Measurements from ENCODE around the gene BMAL1. TPM values are rescaled to one million over a fixed set of nuclear protein-coding genes. Genes with fewer than 3 reads are reported as not detected.

BMAL1 gene
- total and polyA plus RNA-seq, 7 donors, result 10.8 to 41.5 (median 27.7) TPM

DNA sequence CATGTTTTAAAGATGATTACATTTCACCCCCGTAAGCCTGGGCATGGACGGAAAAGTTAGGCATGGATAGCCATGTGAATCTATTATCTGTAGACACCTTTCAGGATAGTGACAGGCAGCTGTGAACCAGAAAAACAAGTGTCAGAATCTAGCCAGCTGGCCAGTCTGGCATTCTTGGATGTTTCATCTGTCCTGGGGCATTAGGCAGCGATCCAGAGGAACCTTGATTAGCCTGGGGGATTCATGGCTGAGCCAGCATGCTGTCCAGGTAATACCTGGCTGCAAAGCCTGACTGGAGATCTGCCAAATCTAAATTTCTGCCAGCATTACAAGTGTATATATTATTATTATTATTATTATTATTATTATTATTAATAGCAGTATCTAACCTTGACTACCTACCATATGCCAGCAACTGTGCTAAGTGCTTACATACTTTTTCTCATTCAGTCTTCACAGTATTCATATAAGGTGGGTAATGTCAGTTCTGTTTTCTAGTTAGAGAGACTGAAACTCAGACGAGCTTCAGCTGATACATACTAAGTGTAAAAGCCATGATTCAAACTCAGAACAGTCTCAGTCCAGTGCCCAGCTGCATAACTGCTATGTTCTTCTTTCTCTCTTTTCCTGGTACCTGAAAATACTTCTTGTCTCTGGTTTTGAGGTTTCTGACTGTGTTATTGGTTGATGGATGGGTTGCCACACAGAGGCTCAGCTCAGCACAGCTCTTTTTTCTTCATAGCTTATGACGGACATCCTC lies 12.8 kb downstream of the BMAL1 start:
- Histone ChIP-seq H3K27me3 (no peaks in the 10 kb centered on the region), H3K9me3 (no peaks in the 10 kb centered on the region), H3K4me1 (peaks cover 0 to 23% (median 11%) of the 10 kb centered on the region in 4 donors), H3K36me3 (no peaks in the 10 kb centered on the region), H3K27ac (no peak overlapping the region), H3K4me3 (no peak overlapping the region)
- no peak for DNase-seq
- TF ChIP-seq POLR2A (IDR thresholded peaks at IDR 0.05), result no peak
- TF ChIP-seq POLR2AphosphoS5 (IDR thresholded peaks at IDR 0.05), result no peak
- TF ChIP-seq EP300 (IDR thresholded peaks at IDR 0.05), result no peak
- TF ChIP-seq, protein P1, sequence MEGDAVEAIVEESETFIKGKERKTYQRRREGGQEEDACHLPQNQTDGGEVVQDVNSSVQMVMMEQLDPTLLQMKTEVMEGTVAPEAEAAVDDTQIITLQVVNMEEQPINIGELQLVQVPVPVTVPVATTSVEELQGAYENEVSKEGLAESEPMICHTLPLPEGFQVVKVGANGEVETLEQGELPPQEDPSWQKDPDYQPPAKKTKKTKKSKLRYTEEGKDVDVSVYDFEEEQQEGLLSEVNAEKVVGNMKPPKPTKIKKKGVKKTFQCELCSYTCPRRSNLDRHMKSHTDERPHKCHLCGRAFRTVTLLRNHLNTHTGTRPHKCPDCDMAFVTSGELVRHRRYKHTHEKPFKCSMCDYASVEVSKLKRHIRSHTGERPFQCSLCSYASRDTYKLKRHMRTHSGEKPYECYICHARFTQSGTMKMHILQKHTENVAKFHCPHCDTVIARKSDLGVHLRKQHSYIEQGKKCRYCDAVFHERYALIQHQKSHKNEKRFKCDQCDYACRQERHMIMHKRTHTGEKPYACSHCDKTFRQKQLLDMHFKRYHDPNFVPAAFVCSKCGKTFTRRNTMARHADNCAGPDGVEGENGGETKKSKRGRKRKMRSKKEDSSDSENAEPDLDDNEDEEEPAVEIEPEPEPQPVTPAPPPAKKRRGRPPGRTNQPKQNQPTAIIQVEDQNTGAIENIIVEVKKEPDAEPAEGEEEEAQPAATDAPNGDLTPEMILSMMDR (IDR thresholded peaks at IDR 0.05), result no peak
- 77 to 88% methylated on average over 5 of the region's 5 CpGs for WGBS, 2 donors
- intact Hi-C loops (cut with DNase I), result no loop called here

GRCh38 chr11:13291361-13291760 lies 13.8 kb downstream of the BMAL1 start:
- H3K27ac ChIP-seq, result no peak overlapping the region
- intact Hi-C loops (cut with DNase I), result no loop called here
- WGBS, 2 donors, result 92 to 94% methylated on average over 3 of the region's 3 CpGs

DNA sequence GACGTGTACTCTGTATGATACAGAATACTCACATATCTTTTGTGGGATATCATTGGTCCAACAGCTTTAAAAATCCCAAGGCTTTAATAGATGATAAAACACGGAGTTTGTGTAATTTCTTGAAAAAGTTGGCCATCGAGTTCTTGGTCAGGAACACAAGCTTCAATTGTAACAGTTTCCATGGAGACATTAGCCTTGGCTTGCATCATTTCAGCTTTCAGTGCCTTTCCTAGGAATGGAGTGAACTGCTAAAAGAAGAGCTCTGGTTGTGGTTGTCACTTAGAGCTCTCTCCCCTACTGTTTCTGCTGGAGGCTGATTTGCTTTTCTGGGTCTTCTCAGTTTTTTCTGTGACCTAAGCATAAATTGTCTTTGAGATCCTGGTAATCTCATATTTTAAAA lies 14.2 kb downstream of the BMAL1 start:
- no peaks in the 10 kb centered on the region for H3K27me3 ChIP-seq
- H3K4me1 ChIP-seq, result peaks cover 0 to 22% (median 13%) of the 10 kb centered on the region in 4 donors
- no peak overlapping the region for H3K27ac ChIP-seq
- no peaks in the 10 kb centered on the region for H3K36me3 ChIP-seq
- no peak for DNase-seq
- intact Hi-C loops (cut with DNase I), result no loop called here
- TF ChIP-seq, protein P1 (IDR thresholded peaks at IDR 0.05), result no peak
- TF ChIP-seq POLR2A (IDR thresholded peaks at IDR 0.05), result no peak
- TF ChIP-seq POLR2AphosphoS5 (IDR thresholded peaks at IDR 0.05), result no peak
- TF ChIP-seq EP300 (IDR thresholded peaks at IDR 0.05), result no peak
- WGBS, 2 donors, result 73 to 84% methylated on average over 3 of the region's 3 CpGs
- H3K4me3 ChIP-seq, result no peak overlapping the region
- H3K9me3 ChIP-seq, result no peaks in the 10 kb centered on the region

More at GRCh38 chr11:13291361-13291760, 13.8 kb downstream of the BMAL1 start:
- TF ChIP-seq, protein P1 (IDR thresholded peaks at IDR 0.05), result no peak
- TF ChIP-seq POLR2A (IDR thresholded peaks at IDR 0.05) (no peak), POLR2AphosphoS5 (IDR thresholded peaks at IDR 0.05) (no peak), EP300 (IDR thresholded peaks at IDR 0.05) (no peak)
- DNase-seq, result no peak
- Histone ChIP-seq H3K9me3 (no peaks in the 10 kb centered on the region), H3K4me3 (no peak overlapping the region), H3K4me1 (peaks cover 0 to 23% (median 13%) of the 10 kb centered on the region in 4 donors), H3K27me3 (no peaks in the 10 kb centered on the region), H3K36me3 (no peaks in the 10 kb centered on the region)

GRCh38 chr11:13292970-13293369 lies 15.4 kb downstream of the BMAL1 start:
- peaks cover 0 to 30% (median 24%) of the 10 kb centered on the region in 4 donors for H3K4me1 ChIP-seq
- intact Hi-C loops (cut with DNase I), result no loop called here

More at GRCh38 chr11:13292970-13293369, 15.4 kb downstream of the BMAL1 start:
- Histone ChIP-seq H3K36me3 (no peaks in the 10 kb centered on the region), H3K27ac (no peak overlapping the region), H3K27me3 (no peaks in the 10 kb centered on the region), H3K4me3 (no peak overlapping the region), H3K9me3 (no peaks in the 10 kb centered on the region)
- TF ChIP-seq POLR2AphosphoS5 (IDR thresholded peaks at IDR 0.05), result no peak
- no peak for TF ChIP-seq POLR2A (IDR thresholded peaks at IDR 0.05)
- TF ChIP-seq, protein P1 (IDR thresholded peaks at IDR 0.05), result no peak
- no peak for TF ChIP-seq EP300 (IDR thresholded peaks at IDR 0.05)
- DNase-seq, result no peak
- WGBS, 2 donors, result 98 to 99% methylated on average over 2 of the region's 2 CpGs

Data from sigmoid colon (tissue), 7 donors.